ENCODE data around the gene MMEL1. TPM values are rescaled to one million over a fixed set of nuclear protein-coding genes. Genes with fewer than 3 reads are reported as not detected.
"Not testable (repeated sequence)": the region's sequence is repeated elsewhere in the genome, so short reads cannot be mapped to it uniquely, and the experiment has no call there.

Gene MMEL1
- total RNA-seq, 2 donors from 2014 or later = not detected

DNA sequence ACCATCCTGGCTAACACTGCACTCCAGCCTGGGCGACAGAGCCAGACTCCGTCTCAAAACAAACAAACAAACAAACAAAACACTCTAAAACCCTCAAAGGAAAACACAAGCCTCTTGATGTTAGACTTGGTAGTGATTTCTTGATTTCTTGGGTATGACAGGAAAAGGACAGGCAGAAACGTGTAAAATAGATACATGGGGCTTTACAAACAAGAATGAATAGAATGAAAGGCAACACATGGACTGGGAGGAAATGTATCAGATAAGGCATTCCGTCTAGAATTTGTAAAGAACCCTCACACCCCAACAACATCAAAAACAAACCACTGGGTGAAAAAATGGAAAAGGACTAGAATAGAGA lies 54.1 kb downstream of the MMEL1 start:
- H3K4me3 ChIP-seq = no peak overlapping the region
- H3K36me3 ChIP-seq = no peaks in the 10 kb centered on the region
- peak overlapping the region in 1 of 2 donors; percentile 44 for H3K27ac ChIP-seq
- H3K4me1 ChIP-seq (ENCODE audit: control insufficient read depth in 1 of 2, low read depth in 2 of 2) = no peaks in the 10 kb centered on the region
- TF ChIP-seq, protein P1, sequence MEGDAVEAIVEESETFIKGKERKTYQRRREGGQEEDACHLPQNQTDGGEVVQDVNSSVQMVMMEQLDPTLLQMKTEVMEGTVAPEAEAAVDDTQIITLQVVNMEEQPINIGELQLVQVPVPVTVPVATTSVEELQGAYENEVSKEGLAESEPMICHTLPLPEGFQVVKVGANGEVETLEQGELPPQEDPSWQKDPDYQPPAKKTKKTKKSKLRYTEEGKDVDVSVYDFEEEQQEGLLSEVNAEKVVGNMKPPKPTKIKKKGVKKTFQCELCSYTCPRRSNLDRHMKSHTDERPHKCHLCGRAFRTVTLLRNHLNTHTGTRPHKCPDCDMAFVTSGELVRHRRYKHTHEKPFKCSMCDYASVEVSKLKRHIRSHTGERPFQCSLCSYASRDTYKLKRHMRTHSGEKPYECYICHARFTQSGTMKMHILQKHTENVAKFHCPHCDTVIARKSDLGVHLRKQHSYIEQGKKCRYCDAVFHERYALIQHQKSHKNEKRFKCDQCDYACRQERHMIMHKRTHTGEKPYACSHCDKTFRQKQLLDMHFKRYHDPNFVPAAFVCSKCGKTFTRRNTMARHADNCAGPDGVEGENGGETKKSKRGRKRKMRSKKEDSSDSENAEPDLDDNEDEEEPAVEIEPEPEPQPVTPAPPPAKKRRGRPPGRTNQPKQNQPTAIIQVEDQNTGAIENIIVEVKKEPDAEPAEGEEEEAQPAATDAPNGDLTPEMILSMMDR (IDR thresholded peaks at IDR 0.05) = no peak
- no peaks in the 10 kb centered on the region for H3K27me3 ChIP-seq (replicated peaks; ENCODE audit: insufficient read depth)
- DNase-seq (ENCODE audit: low spot score) = no peak
- no peak for ATAC-seq (ENCODE audit: insufficient number of reproducible peaks, low FRiP score, low read depth)
- H3K9me3 ChIP-seq = no peaks in the 10 kb centered on the region

DNA sequence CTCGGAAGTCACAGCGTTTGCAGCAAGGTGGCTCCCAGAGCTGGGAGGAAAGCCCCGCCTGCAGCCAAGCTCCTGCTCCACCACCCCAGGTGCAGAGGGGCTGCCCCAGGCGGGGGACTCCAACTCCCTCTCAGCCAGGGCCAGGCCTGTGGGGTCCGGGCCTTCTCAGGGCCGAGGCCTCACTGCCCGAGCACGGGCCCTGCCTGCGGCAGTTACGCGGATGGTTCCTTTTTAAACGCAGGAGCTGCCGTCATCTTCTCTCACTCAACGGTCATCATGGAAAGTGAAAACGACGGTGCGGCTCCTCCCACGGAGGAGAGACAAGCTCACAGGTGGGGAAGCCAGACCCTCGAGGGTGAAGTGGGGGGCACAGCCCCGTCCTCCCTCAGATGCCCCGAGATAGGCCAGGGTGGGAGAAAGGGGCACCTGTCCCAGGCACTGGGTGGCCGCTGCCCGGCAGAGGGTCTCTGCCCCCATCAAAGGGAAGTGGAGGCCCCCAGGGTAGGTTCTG lies 55.2 kb downstream of the MMEL1 start:
- not testable (repeated sequence) for ATAC-seq (ENCODE audit: insufficient number of reproducible peaks, low FRiP score, low read depth); H3K27me3 ChIP-seq (replicated peaks; ENCODE audit: insufficient read depth); H3K9me3 ChIP-seq; H3K4me1 ChIP-seq (ENCODE audit: control insufficient read depth in 1 of 2, low read depth in 2 of 2); DNase-seq (ENCODE audit: low spot score); H3K36me3 ChIP-seq
- Histone ChIP-seq H3K4me3 (peak overlapping the region; percentile 43), H3K27ac (peak overlapping the region in 1 of 2 donors; percentile 44)

DNA sequence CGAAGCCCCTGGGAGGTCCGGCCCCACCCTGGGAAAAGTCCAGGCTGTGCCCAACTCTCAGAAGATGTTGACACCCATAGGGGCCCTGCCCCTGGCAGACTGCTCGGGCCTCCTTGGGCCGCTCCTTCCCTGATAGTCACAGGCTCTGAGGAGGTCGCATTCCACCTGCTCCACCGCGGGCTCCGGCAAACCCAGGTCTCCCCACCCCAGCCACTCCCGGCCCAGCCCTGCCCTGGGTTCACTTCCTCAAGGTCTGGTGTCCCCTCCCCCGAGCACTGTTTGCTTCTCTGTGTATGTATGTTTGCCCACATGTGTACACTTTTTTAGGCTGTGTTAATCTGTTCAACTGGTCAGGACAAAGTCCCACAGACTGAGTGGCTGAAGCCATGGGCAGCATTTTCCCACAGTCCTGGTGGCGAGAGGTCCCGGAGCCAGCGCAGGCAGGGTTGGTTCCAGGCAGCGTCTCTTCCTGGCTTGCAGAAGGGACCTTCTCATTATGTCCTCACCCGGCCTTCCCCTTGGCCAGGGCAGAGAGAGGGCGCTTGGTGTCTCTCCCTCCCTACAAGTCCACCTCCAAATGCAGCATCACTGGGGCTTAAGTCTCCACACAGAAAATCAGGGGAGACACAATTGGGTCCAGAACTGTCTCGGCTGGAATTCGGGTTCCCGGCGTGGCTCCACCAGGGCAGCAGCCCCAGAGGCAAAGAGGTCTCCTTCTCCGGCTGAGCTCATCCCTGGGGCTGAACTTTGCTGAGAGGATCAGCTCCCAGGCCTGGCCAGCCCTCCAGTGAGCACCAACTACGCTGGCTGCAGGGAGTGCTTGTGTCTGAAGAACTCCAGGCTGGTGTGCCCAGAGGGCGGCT lies 56.8 kb downstream of the MMEL1 start:
- no peak overlapping the region for H3K27ac ChIP-seq
- ATAC-seq (ENCODE audit: insufficient number of reproducible peaks, low FRiP score, low read depth) = no peak

DNA sequence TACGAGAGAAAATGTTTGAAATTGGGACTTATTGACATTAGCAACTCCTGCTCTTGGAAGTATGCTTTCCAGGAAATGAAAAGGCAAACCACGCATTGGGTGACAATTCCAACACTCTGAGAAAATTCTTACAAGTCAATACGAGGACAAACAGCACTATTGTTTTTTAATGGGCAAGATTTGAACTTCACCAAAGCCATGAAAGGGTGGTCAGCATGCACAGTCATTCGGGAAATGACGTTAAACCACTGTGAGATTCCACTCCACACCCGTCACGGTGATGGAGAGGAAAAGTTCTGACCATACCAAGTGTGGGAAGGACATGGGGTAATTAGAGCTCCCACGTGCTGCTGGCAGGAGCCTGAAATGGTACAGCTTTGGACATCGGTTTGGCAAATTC lies 58.5 kb downstream of the MMEL1 start:
- ATAC-seq (ENCODE audit: insufficient number of reproducible peaks, low FRiP score, low read depth) (no peak), DNase-seq (ENCODE audit: low spot score) (no peak)
- TF ChIP-seq, protein P1 (IDR thresholded peaks at IDR 0.05) = no peak
- no peak overlapping the region for H3K27ac ChIP-seq
- no peaks in the 10 kb centered on the region for H3K36me3 ChIP-seq
- peaks cover 5% of the 10 kb centered on the region for H3K9me3 ChIP-seq
- H3K4me1 ChIP-seq (ENCODE audit: control insufficient read depth in 1 of 2, low read depth in 2 of 2) = no peaks in the 10 kb centered on the region
- H3K27me3 ChIP-seq (replicated peaks; ENCODE audit: insufficient read depth) = no peaks in the 10 kb centered on the region
- H3K4me3 ChIP-seq = no peak overlapping the region

More for the DNA sequence above, 56.8 kb downstream of the MMEL1 start:
- TF ChIP-seq, protein P1 (IDR thresholded peaks at IDR 0.05) = no peak
- no peaks in the 10 kb centered on the region for H3K27me3 ChIP-seq (replicated peaks; ENCODE audit: insufficient read depth)
- peaks cover 5% of the 10 kb centered on the region for H3K9me3 ChIP-seq
- H3K36me3 ChIP-seq = no peaks in the 10 kb centered on the region
- no peak for DNase-seq (ENCODE audit: low spot score)
- H3K4me3 ChIP-seq = no peak overlapping the region
- no peaks in the 10 kb centered on the region for H3K4me1 ChIP-seq (ENCODE audit: control insufficient read depth in 1 of 2, low read depth in 2 of 2)

DNA sequence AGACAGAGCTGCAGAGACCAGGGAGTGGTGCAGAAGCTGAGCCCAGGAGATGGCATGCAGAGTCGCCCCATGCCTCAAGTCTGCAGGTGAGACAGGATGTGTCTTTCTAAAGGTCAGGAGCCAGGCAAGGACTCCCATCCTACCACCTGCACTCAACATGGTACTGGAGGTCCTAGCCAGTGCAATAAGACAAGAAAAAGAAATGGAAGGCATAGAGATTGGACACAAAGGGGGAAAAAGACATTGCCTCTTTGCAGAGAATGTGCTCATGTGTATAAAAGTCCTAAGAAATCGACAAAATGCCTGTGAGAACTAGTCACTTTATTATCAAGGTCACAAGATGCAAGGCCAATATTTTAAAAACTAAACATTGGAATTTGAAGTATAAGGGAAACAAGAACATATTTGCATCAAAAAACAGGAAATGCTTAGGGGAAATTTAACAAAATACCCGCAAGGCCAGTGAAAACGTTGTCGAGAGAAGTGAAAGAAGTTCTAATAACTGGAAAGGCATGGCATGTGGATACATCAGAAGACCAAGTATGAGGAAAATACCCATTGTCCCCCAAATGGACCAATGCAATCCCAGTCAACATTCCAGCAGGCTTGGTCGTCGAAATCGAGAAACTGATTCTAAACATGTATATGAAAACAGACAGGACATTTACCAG lies 59.4 kb downstream of the MMEL1 start:
- Histone ChIP-seq H3K9me3 (peaks cover 5% of the 10 kb centered on the region), H3K27ac (no peak overlapping the region), H3K27me3 (replicated peaks; ENCODE audit: insufficient read depth) (no peaks in the 10 kb centered on the region), H3K4me1 (ENCODE audit: control insufficient read depth in 1 of 2, low read depth in 2 of 2) (no peaks in the 10 kb centered on the region), H3K36me3 (no peaks in the 10 kb centered on the region), H3K4me3 (no peak overlapping the region)
- DNase-seq (ENCODE audit: low spot score) (no peak), ATAC-seq (ENCODE audit: insufficient number of reproducible peaks, low FRiP score, low read depth) (no peak)
- TF ChIP-seq, protein P1 (IDR thresholded peaks at IDR 0.05) = no peak

Data from thoracic aorta (tissue), 2 donors.